HG03025 (cell line): ENCODE data around the gene GGACT.
A peak's percentile ranks its signal among the peaks of the same experiment; 100 is the strongest.
"Not testable (repeated sequence)": the region's sequence is repeated elsewhere in the genome, so short reads cannot be mapped to it uniquely, and the experiment has no call there.

ENCODE experiments used
- ATAC-seq: cut with Tn5 transposase; IDR thresholded peaks from one replicate; pipeline ENCODE4 v1.9.1; 2021; ENCODE audit warnings: mild to moderate bottlenecking, moderate library complexity; ENCODE audit not compliant: unreplicated experiment, low FRiP score

GGACT gene

GRCh38 chr13:100588331-100589177 is at the start of gene GGACT:
GGACT (minus strand) TSS chr13:100588789; CDS start chr13:100532591, 56,198 bp downstream.
- ATAC-seq, result peak; percentile 98

- no peak for ATAC-seq
Observed at GRCh38 chr13:100637796-100638195, 49.2 kb upstream of the GGACT start.

GRCh38 chr13:100637380-100637779 is 48.8 kb upstream of the GGACT start:
- no peak for ATAC-seq

- no peak for ATAC-seq
Observed at GRCh38 chr13:100636441-100636840, 47.9 kb upstream of the GGACT start.

- ATAC-seq, result no peak
Observed at GRCh38 chr13:100636004-100636403, 47.4 kb upstream of the GGACT start.

- no peak for ATAC-seq
Observed at GRCh38 chr13:100634696-100635095, 46.1 kb upstream of the GGACT start.

- no peak for ATAC-seq
Observed at GRCh38 chr13:100633461-100633860, 44.9 kb upstream of the GGACT start.

- no peak for ATAC-seq
Observed at GRCh38 chr13:100630555-100630954, 42.0 kb upstream of the GGACT start.

- ATAC-seq, result no peak
Observed at GRCh38 chr13:100627120-100627519, 38.5 kb upstream of the GGACT start.

- ATAC-seq, result no peak
Observed at GRCh38 chr13:100625447-100625846, 36.9 kb upstream of the GGACT start.

GRCh38 chr13:100620792-100621191 is 32.2 kb upstream of the GGACT start:
- ATAC-seq, result no peak

GRCh38 chr13:100619940-100620339 is 31.4 kb upstream of the GGACT start:
- ATAC-seq, result no peak

GRCh38 chr13:100618897-100619296 is 30.3 kb upstream of the GGACT start:
- ATAC-seq, result not testable (repeated sequence)

- no peak for ATAC-seq
Observed at GRCh38 chr13:100613031-100613430, 24.4 kb upstream of the GGACT start.

GRCh38 chr13:100611678-100612492 is 23.3 kb upstream of the GGACT start:
- no peak for ATAC-seq

- ATAC-seq, result peak; percentile 46
Observed at GRCh38 chr13:100610391-100611347, 22.1 kb upstream of the GGACT start.

- ATAC-seq, result peak; percentile 62
Observed at GRCh38 chr13:100608906-100609305, 20.3 kb upstream of the GGACT start.

GRCh38 chr13:100608489-100608888 is 19.9 kb upstream of the GGACT start:
- ATAC-seq, result no peak

- ATAC-seq, result no peak
Observed at GRCh38 chr13:100604918-100605710, 16.5 kb upstream of the GGACT start.
